Mesenchymal stem cell (in vitro differentiated cells and primary cell): ENCODE results near the gene TMEM94.

ENCODE experiments used
- DNase-seq: peaks from one replicate; pipeline ENCODE4 v3.0.0-alpha.2; 2013
- H2AFZ ChIP-seq: one replicate; pipeline ENCODE4 v1.6.1; 2013; ENCODE audit warnings: low read depth, mild to moderate bottlenecking, control low read depth, inconsistent platforms, low read length, moderate library complexity
- H2AK5ac ChIP-seq: 2 replicates; pipeline ENCODE4 v1.6.1; 2013; ENCODE audit warnings: low read length, moderate library complexity, mild to moderate bottlenecking, inconsistent platforms; ENCODE audit not compliant: severe bottlenecking
- H2BK120ac ChIP-seq: one replicate; pipeline ENCODE4 v1.6.1; 2013; ENCODE audit warnings: low read depth, mild to moderate bottlenecking, inconsistent platforms, low read length, moderate library complexity
- H2BK12ac ChIP-seq, 2 experiments: one replicate each; pipeline ENCODE4 v1.6.1; 2013; ENCODE audit warnings: inconsistent platforms in 2 of 2, low read length in 2 of 2, mild to moderate bottlenecking in 2 of 2, moderate library complexity in 2 of 2, control low read depth in 1 of 2
- H2BK15ac ChIP-seq: one replicate; pipeline ENCODE4 v1.6.1; 2013; ENCODE audit warnings: mild to moderate bottlenecking, low read depth, inconsistent platforms; ENCODE audit not compliant: poor library complexity, severe bottlenecking
- H2BK5ac ChIP-seq: 2 replicates; pipeline ENCODE4 v1.6.1; 2013; ENCODE audit warnings: low read depth, mild to moderate bottlenecking, low read length, control low read depth, inconsistent platforms; ENCODE audit not compliant: poor library complexity, severe bottlenecking
- H3K14ac ChIP-seq, 2 experiments: one replicate each; pipeline ENCODE4 v1.6.1; 2013; ENCODE audit warnings: inconsistent platforms in 2 of 2, low read length in 2 of 2, control low read depth in 1 of 2, mild to moderate bottlenecking in 1 of 2, moderate library complexity in 1 of 2
- H3K18ac ChIP-seq, 2 experiments: one replicate each; pipeline ENCODE4 v1.6.1; 2013; ENCODE audit warnings: inconsistent platforms in 2 of 2, low read length in 2 of 2, control low read depth in 1 of 2, low read depth in 1 of 2, mild to moderate bottlenecking in 1 of 2
- H3K23ac ChIP-seq, 2 experiments: one replicate each; pipeline ENCODE4 v1.6.1; 2013; ENCODE audit warnings: inconsistent platforms in 2 of 2, low read length in 2 of 2, mild to moderate bottlenecking in 2 of 2, moderate library complexity in 2 of 2, control low read depth in 1 of 2
- H3K27ac ChIP-seq: 2 replicates; pipeline ENCODE4 v1.5.1; 2013; ENCODE audit warnings: mild to moderate bottlenecking, moderate library complexity, low read length, control low read depth, inconsistent platforms; ENCODE audit not compliant: poor library complexity, severe bottlenecking
- H3K27me3 ChIP-seq, 2 experiments: 2 replicates each; pipeline versions ENCODE4 v1.6.1 to v1.7.0; 2013; ENCODE audit warnings: low read length in 2 of 2, mild to moderate bottlenecking in 2 of 2, moderate library complexity in 2 of 2, control low read depth in 1 of 2, inconsistent platforms in 1 of 2; ENCODE audit not compliant: control insufficient read depth in 1 of 2, insufficient read depth in 1 of 2
- H3K36me3 ChIP-seq, 2 experiments: 2 replicates each; pipeline versions ENCODE4 v1.6.1 to v1.7.0; 2013; ENCODE audit warnings: low read length in 2 of 2, control low read depth in 1 of 2, inconsistent platforms in 1 of 2, low read depth in 1 of 2, mild to moderate bottlenecking in 1 of 2; ENCODE audit not compliant: insufficient read depth in 2 of 2, control insufficient read depth in 1 of 2
- H3K4ac ChIP-seq, 2 experiments: one replicate each; pipeline ENCODE4 v1.6.1; 2013; ENCODE audit warnings: inconsistent platforms in 2 of 2, low read length in 2 of 2, mild to moderate bottlenecking in 2 of 2, moderate library complexity in 2 of 2, control low read depth in 1 of 2, low read depth in 1 of 2
- H3K4me1 ChIP-seq: 2 replicates; pipeline ENCODE4 v1.6.1; 2013; ENCODE audit warnings: low read depth, low read length, control low read depth; ENCODE audit not compliant: control insufficient read depth, insufficient read depth
- H3K4me2 ChIP-seq: 2 replicates; pipeline ENCODE4 v1.6.1; 2013; ENCODE audit warnings: low read length, mild to moderate bottlenecking, inconsistent platforms; ENCODE audit not compliant: poor library complexity, severe bottlenecking
- H3K4me3 ChIP-seq, 2 experiments: 2 replicates each; pipeline versions ENCODE4 v1.5.1 to v1.7.0; 2013; ENCODE audit warnings: low read length in 2 of 2, mild to moderate bottlenecking in 2 of 2, control low read depth in 1 of 2, low read depth in 1 of 2; ENCODE audit not compliant: insufficient read depth in 1 of 2
- H3K79me1 ChIP-seq: replicated peaks from 2 replicates; pipeline ENCODE4 v1.6.1; 2013; ENCODE audit warnings: mild to moderate bottlenecking, control low read depth, low read length, inconsistent platforms; ENCODE audit not compliant: poor library complexity, severe bottlenecking
- H3K9ac ChIP-seq: 2 replicates; pipeline ENCODE4 v1.7.0; 2013; ENCODE audit warnings: mild to moderate bottlenecking, low read length, moderate library complexity
- H3K9me3 ChIP-seq: 2 replicates; pipeline ENCODE4 v1.7.0; 2013; ENCODE audit warnings: mild to moderate bottlenecking, low read length; ENCODE audit not compliant: control insufficient read depth
- H4K8ac ChIP-seq: one replicate; pipeline ENCODE4 v1.6.1; 2013; ENCODE audit warnings: inconsistent platforms, mild to moderate bottlenecking, low read length, moderate library complexity
- H4K91ac ChIP-seq: one replicate; pipeline ENCODE4 v1.6.1; 2013; ENCODE audit warnings: mild to moderate bottlenecking, low read length, inconsistent platforms
- WGBS: methylation state at CpG from one replicate; pipeline ENCODE4 v1.1.7; 2013; ENCODE audit warnings: mixed read lengths; 5-methylcytosine and 5-hydroxymethylcytosine counted together

The TMEM94 gene

GRCh38 chr17:75544250-75544649, 87.8 kb downstream of the TMEM94 start:
- Histone ChIP-seq H3K27me3 (peaks cover 4 to 75% of the 10 kb centered on the region in 2 experiments), H3K4me2 (no peak overlapping the region), H3K23ac (no peak overlapping the region), H3K18ac (no peak overlapping the region), H4K91ac (no peak overlapping the region), H3K36me3 (peaks cover 0 to 2% of the 10 kb centered on the region in 2 experiments), H3K14ac (no peak overlapping the region), H2BK5ac (no peak overlapping the region), H2BK120ac (no peak overlapping the region), H4K8ac (no peak overlapping the region), H3K79me1 (no peaks in the 10 kb centered on the region), H3K4ac (peak overlapping the region in 1 of 2 experiments; percentile 8), H3K27ac (no peak overlapping the region), H2AFZ (no peak overlapping the region), H3K4me1 (peaks cover 31% of the 10 kb centered on the region), H3K9ac (no peak overlapping the region), H3K4me3 (no peak overlapping the region), H2BK15ac (no peak overlapping the region), H3K9me3 (no peaks in the 10 kb centered on the region), H2AK5ac (no peak overlapping the region), H2BK12ac (no peak overlapping the region)
- 78% methylated on average over 8 of the region's 8 CpGs for whole genome bisulfite sequencing
- no peak for DNase-seq

- Histone ChIP-seq H3K4me2 (no peak overlapping the region), H3K27ac (no peak overlapping the region), H3K14ac (no peak overlapping the region), H2AK5ac (no peak overlapping the region), H2BK12ac (no peak overlapping the region), H3K18ac (no peak overlapping the region), H2AFZ (no peak overlapping the region), H3K4me1 (peaks cover 24% of the 10 kb centered on the region), H4K91ac (no peak overlapping the region), H3K9me3 (no peaks in the 10 kb centered on the region), H3K4ac (no peak overlapping the region), H3K9ac (no peak overlapping the region), H3K79me1 (no peaks in the 10 kb centered on the region), H2BK5ac (no peak overlapping the region), H2BK120ac (no peak overlapping the region), H3K23ac (no peak overlapping the region), H2BK15ac (no peak overlapping the region), H3K36me3 (no peaks in the 10 kb centered on the region), H3K27me3 (peaks cover 4 to 71% of the 10 kb centered on the region in 2 experiments), H3K4me3 (no peak overlapping the region), H4K8ac (no peak overlapping the region)
- DNase-seq: no peak
- WGBS: 96% methylated on average over 13 of the region's 13 CpGs
These were observed 89.7 kb downstream of the TMEM94 start for GRCh38 chr17:75546181-75546580.

- no peak for DNase-seq
- H2BK5ac ChIP-seq: no peak overlapping the region
- no peak overlapping the region for H4K8ac ChIP-seq
- H2BK15ac ChIP-seq: no peak overlapping the region
- no peak overlapping the region for H2BK120ac ChIP-seq
- no peaks in the 10 kb centered on the region for H3K79me1 ChIP-seq
- H3K23ac ChIP-seq: no peak overlapping the region
- no peaks in the 10 kb centered on the region for H3K36me3 ChIP-seq
- H3K27ac ChIP-seq: no peak overlapping the region
- no peak overlapping the region for H3K4me2 ChIP-seq
- H2AFZ ChIP-seq: no peak overlapping the region
- H3K4me1 ChIP-seq: peaks cover 23% of the 10 kb centered on the region
- no peak overlapping the region for H3K4me3 ChIP-seq
- 95% methylated on average over 9 of the region's 9 CpGs for WGBS
- H3K4ac ChIP-seq: no peak overlapping the region
- H3K9me3 ChIP-seq: no peaks in the 10 kb centered on the region
- H4K91ac ChIP-seq: no peak overlapping the region
- no peak overlapping the region for H3K14ac ChIP-seq
- no peak overlapping the region for H3K18ac ChIP-seq
- no peak overlapping the region for H2BK12ac ChIP-seq
- peaks cover 4 to 66% of the 10 kb centered on the region in 2 experiments for H3K27me3 ChIP-seq
- no peak overlapping the region for H3K9ac ChIP-seq
- no peak overlapping the region for H2AK5ac ChIP-seq
These were observed 90.7 kb downstream of the TMEM94 start for GRCh38 chr17:75547091-75547490.

- H3K79me1 ChIP-seq: no peaks in the 10 kb centered on the region
- H3K4me2 ChIP-seq: no peak overlapping the region
- H3K4me1 ChIP-seq: peaks cover 22% of the 10 kb centered on the region
- no peak overlapping the region for H2BK120ac ChIP-seq
- H2AFZ ChIP-seq: no peak overlapping the region
- no peak overlapping the region for H3K23ac ChIP-seq
- H3K18ac ChIP-seq: no peak overlapping the region
- no peak overlapping the region for H4K91ac ChIP-seq
- H2BK15ac ChIP-seq: no peak overlapping the region
- H4K8ac ChIP-seq: no peak overlapping the region
- no peak for DNase-seq
- no peak overlapping the region for H2AK5ac ChIP-seq
- H3K9me3 ChIP-seq: no peaks in the 10 kb centered on the region
- no peak overlapping the region for H2BK12ac ChIP-seq
- no peak overlapping the region for H3K14ac ChIP-seq
- no peak overlapping the region for H3K4ac ChIP-seq
- no peak overlapping the region for H2BK5ac ChIP-seq
- no peak overlapping the region for H3K27ac ChIP-seq
- H3K4me3 ChIP-seq: no peak overlapping the region
- H3K36me3 ChIP-seq: no peaks in the 10 kb centered on the region
- WGBS: 94% methylated on average over 5 of the region's 5 CpGs
- no peak overlapping the region for H3K9ac ChIP-seq
- H3K27me3 ChIP-seq: peaks cover 4 to 59% of the 10 kb centered on the region in 2 experiments
These were observed 92.4 kb downstream of the TMEM94 start for GRCh38 chr17:75548813-75549212.
